GM12878 (cell line): ENCODE data around the gene NOL3. TPM values are rescaled to one million over a fixed set of nuclear protein-coding genes. Genes with fewer than 3 reads are reported as not detected.

Experiments
- ATAC-seq: fragments of 200-7000 bp; cut with Tn5 transposase; 3 replicates; pipeline ENCODE4 v1.9.1; 2020; ENCODE audit warnings: mild to moderate bottlenecking, moderate library complexity
- BruUV-seq: library from RNA; stranded (reverse); fragments of 400-500 nt; replicated peaks from 2 replicates; lab custom pipeline; 2021; lab: Mats Ljungman, UMichigan
- CTCF ChIA-PET: fragments of 300-600 bp; sonication (Branson Sonifier 250); formaldehyde crosslinking; extraction: SDS; loops from one replicate; lab custom pipeline; 2021; ENCODE audit warnings: inconsistent platforms; lab: Yijun Ruan, JAX
- POLR2A ChIA-PET: fragments of 350-600 bp; formaldehyde crosslinking; extraction: SDS; loops from one replicate; lab custom pipeline; 2021; ENCODE audit warnings: inconsistent platforms; lab: Charles Lee
- RAD21 ChIA-PET: fragments of 300-600 bp; sonication (Branson Sonifier 250); formaldehyde crosslinking; loops from one replicate; lab custom pipeline; 2023; ENCODE audit warnings: antibody characterized with exemption; ENCODE audit not compliant: unreplicated experiment; lab: Charles Lee
- SMC1A ChIA-PET: fragments of 300-600 bp; sonication (Branson Sonifier 250); formaldehyde crosslinking; loops from one replicate; lab custom pipeline; 2023; ENCODE audit not compliant: unreplicated experiment, uncharacterized antibody; lab: Charles Lee
- DNase-seq: peaks from one replicate; pipeline ENCODE4 v3.0.0-alpha.2; 2011; ENCODE audit warnings: low read depth, low spot score
- FAIRE-seq: peaks from 3 replicates; lab custom pipeline; 2011; peaks lifted over from hg19 to GRCh38; lab: Jason Lieb, UNC
- H2AFZ ChIP-seq: 2 replicates; pipeline ENCODE4 v1.6.0; 2011; ENCODE audit warnings: low read depth, low read length, control low read depth; ENCODE audit not compliant: control insufficient read depth
- H3K27ac ChIP-seq: 2 replicates; pipeline ENCODE4 v1.5.1; 2011; ENCODE audit warnings: control low read depth; ENCODE audit not compliant: control insufficient read depth, insufficient read depth
- H3K27me3 ChIP-seq, 2 experiments: replicated peaks in 1 of 2; 2 replicates each; pipeline versions ENCODE4 v1.6.0 to v1.6.1; 2011; ENCODE audit warnings: low read length in 1 of 2; ENCODE audit not compliant: control insufficient read depth in 2 of 2, insufficient read depth in 2 of 2
- H3K36me3 ChIP-seq, 2 experiments: 2 replicates each; pipeline ENCODE4 v1.5.1; 2011; ENCODE audit warnings: low read length in 1 of 2; ENCODE audit not compliant: control insufficient read depth in 2 of 2, insufficient read depth in 2 of 2
- H3K4me1 ChIP-seq: 2 replicates; pipeline ENCODE4 v1.6.1; 2011; ENCODE audit warnings: mild to moderate bottlenecking, low read length, moderate library complexity, mixed read lengths; ENCODE audit not compliant: control insufficient read depth, insufficient read depth
- H3K4me2 ChIP-seq: 2 replicates; pipeline ENCODE4 v1.6.0; 2011; ENCODE audit warnings: control low read depth; ENCODE audit not compliant: control insufficient read depth, insufficient read depth
- H3K4me3 ChIP-seq: fragments of 200-600 bp; sonication (generic); 2 replicates; pipeline ENCODE4 v1.5.1; 2016
- H3K79me2 ChIP-seq: 2 replicates; pipeline ENCODE4 v1.6.0; 2011; ENCODE audit warnings: low read length; ENCODE audit not compliant: control insufficient read depth, insufficient read depth
- H3K9ac ChIP-seq: 2 replicates; pipeline ENCODE4 v1.8.0; 2011; ENCODE audit warnings: low read length, control low read depth, mixed read lengths; ENCODE audit not compliant: control insufficient read depth, insufficient read depth
- H3K9me3 ChIP-seq: replicated peaks from 3 replicates; pipeline ENCODE4 v1.5.1; 2011; ENCODE audit warnings: mild to moderate bottlenecking, low read length; ENCODE audit not compliant: control insufficient read depth, insufficient read depth
- H4K20me1 ChIP-seq: 2 replicates; pipeline ENCODE4 v1.6.0; 2011; ENCODE audit not compliant: control insufficient read depth, insufficient read depth
- ATF7 ChIP-seq: fragments of 450-650 bp; IDR thresholded peaks from 2 replicates; pipeline ENCODE4 v1.6.1; 2016; ENCODE audit warnings: low read depth, mild to moderate bottlenecking
- CBFB ChIP-seq: IDR thresholded peaks from 2 replicates; pipeline ENCODE4 v1.6.1; 2016; ENCODE audit warnings: antibody characterized with exemption, low read depth
- CBX3 ChIP-seq: fragments of 200-600 bp; sonication (generic); IDR thresholded peaks from 2 replicates; pipeline ENCODE4 v1.6.1; 2016; ENCODE audit warnings: low read depth, borderline replicate concordance
- CHD2 ChIP-seq: IDR thresholded peaks from 2 replicates; pipeline ENCODE4 v1.6.1; 2011; ENCODE audit warnings: low read depth, low read length, improper control_type of control experiment, borderline replicate concordance
- CUX1 ChIP-seq: IDR thresholded peaks from 2 replicates; pipeline ENCODE4 v1.6.1; 2012; ENCODE audit warnings: improper control_type of control experiment, low read depth, low read length; ENCODE audit not compliant: insufficient replicate concordance
- HDAC6 ChIP-seq: fragments of 200-600 bp; sonication (generic); IDR thresholded peaks from one replicate; pipeline ENCODE4 v1.8.0; 2017; ENCODE audit warnings: antibody characterized with exemption; ENCODE audit not compliant: unreplicated experiment
- IKZF2 ChIP-seq, 2 experiments: fragments of 450-650 bp; IDR thresholded peaks; 2 replicates each; pipeline ENCODE4 v1.6.1; 2017; ENCODE audit warnings: mild to moderate bottlenecking in 2 of 2, moderate library complexity in 2 of 2
- IRF4 ChIP-seq: IDR thresholded peaks from 2 replicates; pipeline ENCODE4 v1.6.1; 2011; ENCODE audit warnings: low read depth, low read length
- KDM1A ChIP-seq: fragments of 200-600 bp; sonication (generic); IDR thresholded peaks from 2 replicates; pipeline ENCODE4 v1.6.1; 2016; ENCODE audit warnings: borderline replicate concordance
- LARP7 ChIP-seq: fragments of 450-650 bp; IDR thresholded peaks from 2 replicates; pipeline ENCODE4 v1.6.1; 2017; ENCODE audit warnings: mild to moderate bottlenecking
- NBN ChIP-seq: fragments of 450-650 bp; IDR thresholded peaks from 2 replicates; pipeline ENCODE4 v1.6.1; 2016
- POLR2AphosphoS2 ChIP-seq: IDR thresholded peaks from 2 replicates; pipeline ENCODE4 v1.6.1; 2011; ENCODE audit warnings: low read depth, mild to moderate bottlenecking, low read length, improper control_type of control experiment, moderate library complexity
- RB1 ChIP-seq: fragments of 450-650 bp; formaldehyde crosslinking; IDR thresholded peaks from 2 replicates; pipeline ENCODE4 v1.6.1; 2017; ENCODE audit warnings: mild to moderate bottlenecking, borderline replicate concordance
- RCOR1 ChIP-seq: conservative IDR thresholded peaks from 2 replicates; pipeline ENCODE4 v1.6.1; 2012; ENCODE audit warnings: low read depth, low read length, improper control_type of control experiment
- RUNX3 ChIP-seq: IDR thresholded peaks from 2 replicates; pipeline ENCODE4 v1.6.1; 2012; ENCODE audit warnings: low read length, inconsistent platforms
- SIN3A ChIP-seq: IDR thresholded peaks from 2 replicates; pipeline ENCODE4 v1.6.1; 2012; ENCODE audit warnings: low read depth, low read length, improper control_type of control experiment
- SP1 ChIP-seq: IDR thresholded peaks from one replicate; pipeline ENCODE4 v1.6.1; 2011; ENCODE audit warnings: low read depth, low read length
- ZNF274 ChIP-seq: IDR thresholded peaks from one replicate; pipeline ENCODE4 v1.8.0; 2011; ENCODE audit not compliant: insufficient read length, insufficient read depth
- ZZZ3 ChIP-seq: IDR thresholded peaks from 2 replicates; pipeline ENCODE4 v1.6.1; 2011; ENCODE audit warnings: low read depth; ENCODE audit not compliant: control insufficient read depth, insufficient read length
- WGBS: methylation state at CpG from one replicate; pipeline ENCODE4 v1.1.6; 2016; ENCODE audit warnings: low lambda C conversion rate; ENCODE audit not compliant: insufficient replicate concordance, insufficient coverage; ENCODE audit errors: missing lambda C conversion rate; 5-methylcytosine and 5-hydroxymethylcytosine counted together
- in situ Hi-C: fragments of 300-500 bp; cut with MboI; formaldehyde crosslinking; loops from 9 replicates; pipeline ENCODE4 v1.14.3; 2018; ENCODE audit warnings: mixed read lengths
- intact Hi-C: fragments of 100-400 bp; cut with micrococcal nuclease; formaldehyde crosslinking; loops from one replicate; pipeline ENCODE4 v1.14.2; 2022; ENCODE audit not compliant: unreplicated experiment
- polyA plus RNA-seq, 11 experiments: library from polyadenylated mRNA; depleted of rRNA in 4 of 11; unstranded in 6 of 11; stranded (reverse) in 5 of 11; fragments of >200 nt; fragmentation: Nextera tagmentation in 4 of 11; fragmentation: Illumina TruSeq in 1 of 11; extraction: Ambion mirVana in 4 of 11; extraction: Trizol in 1 of 11; gene quantifications; 1 replicate in 1 of 11; 2 replicates in 10 of 11; pipeline versions ENCODE4 v1.2.1 to v1.2.3, GENCODE V29; 2011 to 2016; ENCODE audit warnings: inconsistent platforms in 2 of 11, missing spikeins in 2 of 11, low read depth in 1 of 11
- total RNA-seq, 4 experiments: library from RNA; depleted of rRNA in 3 of 4; stranded (reverse); fragments of >200 nt in 3 of 4; fragmentation: Illumina TruSeq in 1 of 4; extraction: Trizol in 1 of 4; gene quantifications; 2 replicates each; pipeline versions ENCODE4 v1.2.1 to v1.2.3, GENCODE V29; 2013 to 2021

The NOL3 gene
- total and polyA plus RNA-seq, 10 of the 15 experiments (the other 5 are each of a cell fraction or from before 2014, with no cell fraction given) = 0.31 to 18.4 (median 2.7) TPM

GRCh38 chr16:67184453-67184994 lies 14.2 kb downstream of the NOL3 start (continued):
- TF ChIP-seq CBFB = no peak
- TF ChIP-seq CBX3 = no peak
- TF ChIP-seq HDAC6 = no peak
- TF ChIP-seq ATF7 = no peak
- TF ChIP-seq SIN3A = no peak
- TF ChIP-seq RUNX3 = no peak
- TF ChIP-seq IKZF2 (IDR thresholded peaks at IDR 0.05) = no peak
- TF ChIP-seq ZZZ3 = no peak

DNA sequence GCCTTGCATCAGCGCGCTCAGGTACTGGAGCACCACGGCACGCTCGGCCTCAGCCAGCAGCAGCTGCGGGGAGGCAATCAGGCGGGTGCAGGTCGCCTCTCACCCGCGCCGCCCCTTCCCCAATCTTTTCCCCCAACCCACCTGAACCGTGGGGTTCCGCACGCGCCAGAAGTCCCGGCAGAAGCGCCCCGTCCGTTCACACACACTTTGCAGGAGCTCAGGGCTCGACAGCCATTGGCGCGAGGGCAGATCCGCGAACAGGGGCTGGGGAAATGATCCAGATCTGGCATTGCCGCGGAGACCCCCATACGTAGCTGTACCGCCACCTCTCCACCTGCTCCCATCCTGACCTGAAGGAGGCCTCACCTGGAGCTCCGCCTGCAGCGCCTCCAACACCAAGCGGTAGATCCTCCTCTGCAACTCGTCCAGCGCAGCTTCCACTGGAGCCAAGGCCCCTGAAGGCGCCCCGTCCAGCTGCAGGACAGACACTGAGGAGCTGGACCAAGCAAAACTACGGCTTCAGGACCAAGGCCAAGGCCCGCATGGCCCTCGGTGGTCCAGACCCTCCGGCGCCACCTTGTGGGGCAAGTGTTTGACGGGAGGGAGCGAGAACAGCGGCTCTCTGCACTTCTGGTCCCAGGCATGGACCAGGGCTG lies 14.8 kb downstream of the NOL3 start:
- peak; percentile 65 for ATAC-seq
- ChIA-PET RAD21 (interaction anchor here (0.6 to 2.3 kb wide), 13 partner anchors 10 to 252 kb away, joined by 3 to 9 read pairs (median 3); partner anchors contain the start of genes FBXL8, NOL3 and TRADD), POLR2A (interaction anchor here (1.0 to 1.2 kb wide), 3 partner anchors 25 to 171 kb away, joined by 3 to 6 read pairs (median 3); partner anchors contain the start of genes FBXL8, TMEM208 and TRADD), CTCF (interaction anchor here (0.5 to 2.9 kb wide), 33 partner anchors 10 to 238 kb away, joined by 3 to 34 read pairs (median 4); partner anchors contain the start of genes B3GNT9, CBFB, FBXL8 and NOL3), SMC1A (interaction anchor here (0.9 to 1.7 kb wide), 8 partner anchors 10 to 228 kb away, joined by 3 to 9 read pairs (median 4); no protein-coding TSS in a partner anchor)
- Histone ChIP-seq H3K36me3 (no peaks in the 10 kb centered on the region), H3K4me2 (no peak overlapping the region), H3K4me3 (no peak overlapping the region), H3K9ac (no peak overlapping the region), H3K27ac (no peak overlapping the region), H2AFZ (no peak overlapping the region), H3K4me1 (peaks cover 4% of the 10 kb centered on the region), H3K27me3 (peaks cover 0 to 3% of the 10 kb centered on the region in 2 experiments; a peak in 2 of 4 replicates), H3K9me3 (no peaks in the 10 kb centered on the region), H3K79me2 (peaks cover 5% of the 10 kb centered on the region), H4K20me1 (no peaks in the 10 kb centered on the region)
- BruUV-seq = no TSS peak
- in situ Hi-C loops = no loop called here
- 27% methylated on average over 39 of the region's 43 CpGs for WGBS
- intact Hi-C loops = loop anchor here (1.0 to 2.0 kb wide), 4 partner anchors 62 to 231 kb away; partner anchors contain the start of gene FHOD1
- FAIRE-seq = peak; percentile 87
- DNase-seq = no peak
- TF ChIP-seq POLR2AphosphoS2 (no peak), LARP7 (0 out of 2 replicates have a peak, but pooled peaks have one; percentile 24), CUX1 (no peak), SP1 (peak; percentile 20), CHD2 (0 out of 2 replicates have a peak, but pooled peaks have one; percentile 21), NBN (0 out of 2 replicates have a peak, but pooled peaks have one; percentile 39), ZNF274 (no peak), RCOR1 (peak; percentile 93), IRF4 (no peak), KDM1A (no peak), RB1 (peak; percentile 68; the same call in 1 of the 2 replicates)
